Calu3 (cell line): ENCODE measurements around the gene RHOC. TPM values are rescaled to one million over a fixed set of nuclear protein-coding genes. Genes with fewer than 3 reads are reported as not detected.

Experiments used
- BruUV-seq: library from RNA; stranded (reverse); fragments of 400-500 nt; replicated peaks from 2 replicates; lab custom pipeline; 2021; lab: Mats Ljungman, UMichigan
- CTCF ChIA-PET: fragments of 300-600 bp; sonication (Branson Sonifier 250); formaldehyde crosslinking; loops from one replicate; lab custom pipeline; 2022; ENCODE audit warnings: antibody characterized with exemption; lab: Charles Lee
- DNase-seq: peaks from one replicate; pipeline ENCODE4 v3.0.0; 2022
- H3K27ac Mint-ChIP-seq: one replicate; pipeline ENCODE4 v1.8.0; 2022; ENCODE audit warnings: mixed read lengths; ENCODE audit not compliant: unreplicated experiment
- H3K27me3 Mint-ChIP-seq: one replicate; pipeline ENCODE4 v1.8.0; 2022; ENCODE audit warnings: mixed read lengths; ENCODE audit not compliant: unreplicated experiment
- H3K36me3 Mint-ChIP-seq: one replicate; pipeline ENCODE4 v1.8.0; 2022; ENCODE audit warnings: mild to moderate bottlenecking, moderate library complexity, mixed read lengths; ENCODE audit not compliant: insufficient read depth, unreplicated experiment
- H3K4me1 Mint-ChIP-seq: one replicate; pipeline ENCODE4 v1.8.0; 2022; ENCODE audit warnings: mild to moderate bottlenecking, low read depth, mixed read lengths; ENCODE audit not compliant: unreplicated experiment
- H3K4me3 Mint-ChIP-seq: one replicate; pipeline ENCODE4 v1.8.0; 2022; ENCODE audit warnings: mild to moderate bottlenecking, low read depth, moderate library complexity, mixed read lengths; ENCODE audit not compliant: unreplicated experiment
- H3K9me3 Mint-ChIP-seq: one replicate; pipeline ENCODE4 v1.8.0; 2022; ENCODE audit warnings: low read depth, mixed read lengths; ENCODE audit not compliant: unreplicated experiment
- CTCF ChIP-seq: fragments of 200-600 bp; IDR thresholded peaks from one replicate; pipeline ENCODE4 v1.8.0; 2022; ENCODE audit warnings: antibody characterized with exemption; ENCODE audit not compliant: unreplicated experiment
- intact Hi-C: fragments of 100-400 bp; cut with micrococcal nuclease; formaldehyde crosslinking; loops from one replicate; pipeline ENCODE4 v1.10.0; 2022; ENCODE audit not compliant: unreplicated experiment
- total RNA-seq: library from RNA; stranded (reverse); gene quantifications from 2 replicates; pipeline ENCODE4 v1.2.3, GENCODE V29; 2022

RHOC gene
- total RNA-seq, 1 experiment from 2014 or later = 176 TPM

- BruUV-seq = TSS peak; percentile 23
- intact Hi-C loops = no loop called here
- no peak for DNase-seq
- peaks cover 23% of the 10 kb centered on the region for H3K4me1 Mint-ChIP-seq
- no peak for TF ChIP-seq CTCF
- H3K36me3 Mint-ChIP-seq = peaks cover 40% of the 10 kb centered on the region
- H3K27me3 Mint-ChIP-seq = no peaks in the 10 kb centered on the region
- CTCF ChIA-PET = interaction anchor here (1.8 to 2.6 kb wide), 2 partner anchors 29 to 39 kb away, joined by 8 to 10 read pairs; no protein-coding TSS in a partner anchor
- H3K4me3 Mint-ChIP-seq = peak overlapping the region; percentile 90
- H3K27ac Mint-ChIP-seq = peak overlapping the region; percentile 31
- no peaks in the 10 kb centered on the region for H3K9me3 Mint-ChIP-seq
Observed at GRCh38 chr1:112675728-112676381, 31.1 kb downstream of the RHOC start.

- intact Hi-C loops = no loop called here
- H3K9me3 Mint-ChIP-seq = no peaks in the 10 kb centered on the region
- H3K27me3 Mint-ChIP-seq = no peaks in the 10 kb centered on the region
- peaks cover 23% of the 10 kb centered on the region for H3K4me1 Mint-ChIP-seq
- peak; percentile 54 for DNase-seq
- H3K36me3 Mint-ChIP-seq = peaks cover 46% of the 10 kb centered on the region
- TF ChIP-seq CTCF = no peak
- peak overlapping the region; percentile 90 for H3K4me3 Mint-ChIP-seq
- peak overlapping the region; percentile 94 for H3K27ac Mint-ChIP-seq
- CTCF ChIA-PET = interaction anchor here (1.0 to 2.6 kb wide), 4 partner anchors 20 to 38 kb away, joined by 3 to 10 read pairs (median 9); no protein-coding TSS in a partner anchor
- no TSS peak for BruUV-seq
Observed at GRCh38 chr1:112674986-112675727, 31.8 kb downstream of the RHOC start.

- Mint-ChIP-seq H3K4me1 (peaks cover 23% of the 10 kb centered on the region), H3K27me3 (no peaks in the 10 kb centered on the region), H3K27ac (peak within 1 kb of the TSS; percentile 94), H3K4me3 (peak within 1 kb of the TSS; percentile 90), H3K36me3 (peaks cover 48% of the 10 kb centered on the region), H3K9me3 (no peaks in the 10 kb centered on the region)
- intact Hi-C loops = no loop called here
- BruUV-seq = no TSS peak
- CTCF ChIA-PET = interaction anchor here (0.6 to 2.6 kb wide), 5 partner anchors 20 to 37 kb away, joined by 3 to 10 read pairs (median 8); no protein-coding TSS in a partner anchor
- TF ChIP-seq CTCF = no peak
- peak; percentile 48 for DNase-seq
Observed at GRCh38 chr1:112674440-112674985, 32.4 kb downstream of the RHOC start, which contains the start of gene MOV10. Gene MOV10 (plus strand): TSS chr1:112674659. CDS start chr1:112674913, 254 bp downstream.
